HL-60 (cell line): ENCODE data around the gene PROB1.

Experiments used
- DNase-seq, 2 experiments: peaks; one replicate each; pipeline ENCODE4 v3.0.0-alpha.2; 2010 to 2020; ENCODE audit warnings: low read depth in 1 of 2, low spot score in 1 of 2
- H3K27ac ChIP-seq: fragments of 250-450 bp; sonication (Bioruptor Pico); replicated peaks from 2 replicates; pipeline ENCODE4 v1.5.1; 2020; ENCODE audit warnings: mild to moderate bottlenecking, moderate library complexity
- H3K27me3 ChIP-seq: fragments of 250-450 bp; sonication (Bioruptor Pico); 2 replicates; pipeline ENCODE4 v1.5.1; 2021; ENCODE audit warnings: mild to moderate bottlenecking, moderate library complexity; ENCODE audit not compliant: insufficient read depth, poor library complexity, severe bottlenecking
- H3K4me3 ChIP-seq: replicated peaks from 2 replicates; pipeline ENCODE4 v1.5.1; 2011; ENCODE audit warnings: mild to moderate bottlenecking, control low read depth, low read length; ENCODE audit not compliant: insufficient read depth
- GABPA ChIP-seq: IDR thresholded peaks from 2 replicates; pipeline ENCODE4 v1.6.1; 2012; ENCODE audit warnings: low read depth
- POLR2AphosphoS5 ChIP-seq: IDR thresholded peaks from 2 replicates; pipeline ENCODE4 v1.6.1; 2012; ENCODE audit warnings: low read depth
- SPI1 ChIP-seq: IDR thresholded peaks from 2 replicates; pipeline ENCODE4 v1.6.1; 2012; ENCODE audit warnings: low read depth, mild to moderate bottlenecking, borderline replicate concordance
- TF ChIP-seq, protein P1 (sequence below): IDR thresholded peaks from one replicate; pipeline ENCODE4 v1.5.1; 2011; ENCODE audit warnings: low read length, control low read depth, inconsistent platforms; ENCODE audit not compliant: insufficient read depth
- TF ChIP-seq, protein P2 (sequence below): IDR thresholded peaks from 2 replicates; pipeline ENCODE4 v1.6.1; 2012; ENCODE audit warnings: low read depth; ENCODE audit not compliant: insufficient replicate concordance

The PROB1 gene

DNA sequence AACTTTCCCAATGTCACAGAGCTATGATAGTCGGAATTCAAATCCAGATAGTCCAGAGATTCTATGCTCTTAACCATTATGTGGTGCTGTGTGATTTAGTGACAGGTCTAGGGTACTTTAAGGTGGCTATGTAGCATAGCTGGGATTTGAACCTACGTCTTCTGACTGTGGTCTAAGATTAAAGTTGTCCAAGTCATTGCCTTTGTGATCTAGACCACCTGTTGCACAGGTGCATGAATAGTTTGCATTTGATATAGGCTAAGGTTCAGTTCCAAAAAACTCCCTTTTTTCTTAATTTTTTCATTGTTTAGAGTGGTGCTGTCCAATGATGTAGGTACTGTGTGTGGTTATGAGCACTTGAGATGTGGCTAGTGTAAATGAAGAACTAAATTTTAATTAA lies 50.7 kb downstream of the PROB1 start:
- no peak overlapping the region for H3K27ac ChIP-seq
- TF ChIP-seq, protein P1, sequence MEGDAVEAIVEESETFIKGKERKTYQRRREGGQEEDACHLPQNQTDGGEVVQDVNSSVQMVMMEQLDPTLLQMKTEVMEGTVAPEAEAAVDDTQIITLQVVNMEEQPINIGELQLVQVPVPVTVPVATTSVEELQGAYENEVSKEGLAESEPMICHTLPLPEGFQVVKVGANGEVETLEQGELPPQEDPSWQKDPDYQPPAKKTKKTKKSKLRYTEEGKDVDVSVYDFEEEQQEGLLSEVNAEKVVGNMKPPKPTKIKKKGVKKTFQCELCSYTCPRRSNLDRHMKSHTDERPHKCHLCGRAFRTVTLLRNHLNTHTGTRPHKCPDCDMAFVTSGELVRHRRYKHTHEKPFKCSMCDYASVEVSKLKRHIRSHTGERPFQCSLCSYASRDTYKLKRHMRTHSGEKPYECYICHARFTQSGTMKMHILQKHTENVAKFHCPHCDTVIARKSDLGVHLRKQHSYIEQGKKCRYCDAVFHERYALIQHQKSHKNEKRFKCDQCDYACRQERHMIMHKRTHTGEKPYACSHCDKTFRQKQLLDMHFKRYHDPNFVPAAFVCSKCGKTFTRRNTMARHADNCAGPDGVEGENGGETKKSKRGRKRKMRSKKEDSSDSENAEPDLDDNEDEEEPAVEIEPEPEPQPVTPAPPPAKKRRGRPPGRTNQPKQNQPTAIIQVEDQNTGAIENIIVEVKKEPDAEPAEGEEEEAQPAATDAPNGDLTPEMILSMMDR = no peak
- TF ChIP-seq POLR2AphosphoS5 (no peak), GABPA (no peak), SPI1 (no peak)
- TF ChIP-seq, protein P2, sequence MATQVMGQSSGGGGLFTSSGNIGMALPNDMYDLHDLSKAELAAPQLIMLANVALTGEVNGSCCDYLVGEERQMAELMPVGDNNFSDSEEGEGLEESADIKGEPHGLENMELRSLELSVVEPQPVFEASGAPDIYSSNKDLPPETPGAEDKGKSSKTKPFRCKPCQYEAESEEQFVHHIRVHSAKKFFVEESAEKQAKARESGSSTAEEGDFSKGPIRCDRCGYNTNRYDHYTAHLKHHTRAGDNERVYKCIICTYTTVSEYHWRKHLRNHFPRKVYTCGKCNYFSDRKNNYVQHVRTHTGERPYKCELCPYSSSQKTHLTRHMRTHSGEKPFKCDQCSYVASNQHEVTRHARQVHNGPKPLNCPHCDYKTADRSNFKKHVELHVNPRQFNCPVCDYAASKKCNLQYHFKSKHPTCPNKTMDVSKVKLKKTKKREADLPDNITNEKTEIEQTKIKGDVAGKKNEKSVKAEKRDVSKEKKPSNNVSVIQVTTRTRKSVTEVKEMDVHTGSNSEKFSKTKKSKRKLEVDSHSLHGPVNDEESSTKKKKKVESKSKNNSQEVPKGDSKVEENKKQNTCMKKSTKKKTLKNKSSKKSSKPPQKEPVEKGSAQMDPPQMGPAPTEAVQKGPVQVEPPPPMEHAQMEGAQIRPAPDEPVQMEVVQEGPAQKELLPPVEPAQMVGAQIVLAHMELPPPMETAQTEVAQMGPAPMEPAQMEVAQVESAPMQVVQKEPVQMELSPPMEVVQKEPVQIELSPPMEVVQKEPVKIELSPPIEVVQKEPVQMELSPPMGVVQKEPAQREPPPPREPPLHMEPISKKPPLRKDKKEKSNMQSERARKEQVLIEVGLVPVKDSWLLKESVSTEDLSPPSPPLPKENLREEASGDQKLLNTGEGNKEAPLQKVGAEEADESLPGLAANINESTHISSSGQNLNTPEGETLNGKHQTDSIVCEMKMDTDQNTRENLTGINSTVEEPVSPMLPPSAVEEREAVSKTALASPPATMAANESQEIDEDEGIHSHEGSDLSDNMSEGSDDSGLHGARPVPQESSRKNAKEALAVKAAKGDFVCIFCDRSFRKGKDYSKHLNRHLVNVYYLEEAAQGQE = no peak
- H3K4me3 ChIP-seq = no peak overlapping the region
- no peak for DNase-seq
- no peaks in the 10 kb centered on the region for H3K27me3 ChIP-seq

DNA sequence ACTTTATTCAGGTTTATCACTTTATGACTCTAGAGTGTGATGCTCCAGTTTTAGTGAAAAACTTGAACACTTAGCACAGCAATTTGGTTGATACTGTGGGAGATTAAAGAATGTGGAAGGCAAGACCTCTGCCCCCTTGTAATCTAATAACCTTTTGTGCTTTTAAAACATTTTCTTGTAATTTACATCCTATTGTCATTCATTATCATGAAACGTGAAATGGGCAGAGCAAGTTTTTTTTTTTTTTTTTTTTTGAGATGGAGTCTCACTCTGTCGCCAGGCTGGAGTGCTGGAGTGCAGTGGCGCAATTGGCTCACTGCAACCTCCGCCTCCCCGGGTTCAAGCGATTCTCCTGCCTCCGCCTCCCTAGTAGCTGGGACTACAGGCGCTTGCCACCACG lies 51.4 kb downstream of the PROB1 start:
- DNase-seq = no peak
- H3K27me3 ChIP-seq = no peaks in the 10 kb centered on the region
- no peak overlapping the region; the same call in 1 of the 2 replicates for H3K27ac ChIP-seq
- TF ChIP-seq, protein P1 = no peak
- TF ChIP-seq SPI1 = no peak
- no peak for TF ChIP-seq POLR2AphosphoS5
- TF ChIP-seq GABPA = no peak
- TF ChIP-seq, protein P2 = no peak
- no peak overlapping the region for H3K4me3 ChIP-seq

DNA sequence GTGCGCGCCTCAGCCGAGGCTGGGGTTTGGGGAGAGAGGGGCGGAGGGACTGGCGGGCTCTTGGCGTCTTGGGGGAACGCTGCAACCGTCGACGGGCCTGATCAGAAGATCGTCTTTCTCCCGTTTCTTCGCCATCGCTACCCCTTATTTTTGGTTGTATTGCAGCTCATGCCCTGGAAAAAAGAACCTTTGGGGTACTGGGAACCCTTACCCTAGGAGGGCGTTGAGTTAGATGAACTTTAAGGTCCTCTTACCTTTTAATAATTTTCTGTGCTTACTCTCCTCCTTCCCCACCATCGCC lies 52.5 kb downstream of the PROB1 start:
- no peak for TF ChIP-seq SPI1
- H3K4me3 ChIP-seq = peak overlapping the region; percentile 82
- peak overlapping the region; percentile 88 for H3K27ac ChIP-seq
- no peaks in the 10 kb centered on the region for H3K27me3 ChIP-seq
- DNase-seq = no peak

DNA sequence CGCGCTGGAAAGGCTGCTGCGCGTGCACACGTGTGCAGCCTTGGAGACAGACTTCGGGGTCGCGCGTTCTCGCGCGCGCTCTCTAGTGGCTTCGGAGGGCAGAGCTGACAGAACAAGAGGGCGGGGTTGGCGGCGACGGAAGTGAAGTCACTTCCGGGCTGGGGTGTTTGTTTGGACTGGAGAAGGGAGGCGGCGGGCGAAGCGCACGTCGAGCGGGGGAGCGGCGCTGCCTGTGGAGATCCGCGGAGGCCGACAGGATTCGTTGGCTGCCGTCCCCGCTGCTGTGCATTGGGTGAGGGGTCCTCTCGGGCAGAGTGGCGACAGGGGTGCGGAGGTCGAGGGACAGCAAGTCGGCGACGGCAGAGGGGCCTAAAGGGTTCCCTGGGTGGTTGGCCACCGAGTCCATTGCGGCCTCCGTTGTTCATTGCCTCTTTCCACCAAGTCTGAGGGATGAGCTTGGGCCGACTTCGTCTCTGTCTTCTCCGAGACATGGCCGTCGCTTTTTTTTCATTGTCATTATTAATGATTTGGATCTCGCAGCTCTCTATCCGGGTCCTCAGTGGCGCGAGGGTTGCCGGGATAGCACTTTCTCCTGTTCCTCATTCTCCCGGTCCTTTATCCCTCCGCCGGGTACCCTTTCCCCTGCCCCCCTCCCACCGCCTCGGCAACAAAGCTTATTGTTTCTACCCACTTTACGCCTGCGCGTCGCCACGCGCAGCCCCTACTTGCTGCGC lies 53.0 kb downstream of the PROB1 start, which contains the start of gene PAIP2:
Gene PAIP2 (plus strand): TSS at position 166 of the 734 bp plus-strand sequence. CDS start 21,931 bp downstream, outside the sequence.
- Histone ChIP-seq H3K27ac (peak within 1 kb of the TSS; percentile 88), H3K27me3 (no peaks in the 10 kb centered on the region), H3K4me3 (peak within 1 kb of the TSS; percentile 82)
- TF ChIP-seq, protein P2 = no peak
- TF ChIP-seq SPI1 (peak; percentile 55; the same call in 1 of the 2 replicates), POLR2AphosphoS5 (peak; percentile 81), GABPA (peak; percentile 76)
- TF ChIP-seq, protein P1 = peak; percentile 11
- peak; percentile 86 to 92 for DNase-seq
